OCI-M1 (cell line): ENCODE data around the gene AHCY.
"Not testable (repeated sequence)": the region's sequence is repeated elsewhere in the genome, so short reads cannot be mapped to it uniquely, and the experiment has no call there.

Experiments used
- DNase-seq: peaks from one replicate; lab custom pipeline; 2025; lab: John Stamatoyannopoulos, UW

Gene AHCY

DNA sequence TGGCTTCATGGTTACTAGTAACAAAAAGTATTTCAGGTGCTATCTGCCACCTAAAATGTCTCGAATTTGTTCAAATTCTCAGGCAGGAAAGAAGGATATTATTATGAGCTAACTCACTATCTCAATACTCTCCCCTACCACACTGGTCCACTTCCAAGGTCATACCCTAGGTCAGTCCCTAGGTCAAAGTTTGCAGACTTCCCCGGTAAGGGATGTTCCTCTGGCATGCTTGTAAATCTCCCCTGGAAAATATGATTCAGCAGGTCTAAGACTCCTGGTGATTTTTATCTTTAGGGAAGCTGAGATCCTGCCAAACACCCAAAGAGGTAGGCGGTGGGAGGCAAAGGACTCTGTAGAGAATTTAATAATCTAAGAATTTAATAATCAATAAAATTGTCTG, 6.7 kb downstream of the AHCY start:
- no peak for DNase-seq

DNA sequence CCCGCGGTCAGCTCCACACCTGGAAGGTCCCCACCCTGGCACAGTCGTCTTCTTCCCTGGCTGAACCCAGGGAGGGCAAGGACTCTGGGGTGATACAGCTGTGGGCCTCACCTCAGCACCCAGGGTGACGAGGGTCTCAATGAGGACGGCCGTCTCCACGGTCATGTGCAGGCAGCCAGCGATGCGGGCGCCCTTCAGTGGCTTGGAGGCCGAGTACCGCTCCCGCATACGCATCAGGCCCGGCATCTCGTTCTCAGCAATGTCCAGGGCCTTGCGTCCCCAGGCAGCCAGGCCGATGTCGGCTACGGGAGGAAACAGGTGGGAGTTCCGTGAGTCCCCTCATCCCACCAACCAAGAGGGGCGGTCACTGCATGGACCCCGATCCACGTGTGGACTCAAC, 7.9 kb downstream of the AHCY start:
- DNase-seq, result no peak

DNA sequence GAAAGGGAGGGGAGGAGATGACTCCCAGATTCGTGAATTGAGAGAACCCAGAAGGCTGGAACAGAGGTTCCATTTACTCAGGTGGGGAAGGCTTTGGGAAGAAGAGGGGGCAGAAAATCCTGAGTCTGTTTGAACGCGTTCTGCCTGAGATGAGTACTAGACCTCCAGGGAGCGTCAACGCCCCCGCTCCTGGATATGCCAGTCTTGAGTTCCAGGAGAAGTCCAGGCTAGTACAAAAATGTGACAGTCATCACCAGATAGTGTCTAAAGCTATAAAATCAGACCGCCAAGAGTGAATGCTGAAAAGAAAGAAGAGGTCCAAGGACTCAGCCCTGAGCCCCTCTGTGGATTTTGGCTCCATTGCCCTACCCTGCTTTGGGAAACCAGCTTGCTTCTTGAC, 8.6 kb downstream of the AHCY start:
- no peak for DNase-seq

DNA sequence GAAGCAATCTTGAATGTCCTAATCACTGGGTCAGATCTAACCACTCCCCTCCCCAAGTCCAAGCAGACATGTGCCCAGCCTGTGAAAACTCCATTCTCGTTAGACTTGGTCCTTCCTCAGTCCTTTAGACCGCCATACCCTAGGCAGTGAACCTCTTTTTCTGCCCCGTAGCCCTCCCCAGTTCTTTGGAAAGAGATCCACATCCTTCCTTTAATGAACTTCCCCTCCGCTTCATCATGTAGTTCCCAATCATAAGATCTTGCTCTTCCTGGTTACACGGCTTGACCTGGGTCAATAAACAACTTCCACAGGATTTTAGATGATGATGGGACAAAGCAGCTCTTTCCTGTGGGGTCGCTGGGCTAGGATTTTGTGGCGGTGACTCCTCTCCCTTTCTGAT, 9.6 kb downstream of the AHCY start:
- no peak for DNase-seq

DNA sequence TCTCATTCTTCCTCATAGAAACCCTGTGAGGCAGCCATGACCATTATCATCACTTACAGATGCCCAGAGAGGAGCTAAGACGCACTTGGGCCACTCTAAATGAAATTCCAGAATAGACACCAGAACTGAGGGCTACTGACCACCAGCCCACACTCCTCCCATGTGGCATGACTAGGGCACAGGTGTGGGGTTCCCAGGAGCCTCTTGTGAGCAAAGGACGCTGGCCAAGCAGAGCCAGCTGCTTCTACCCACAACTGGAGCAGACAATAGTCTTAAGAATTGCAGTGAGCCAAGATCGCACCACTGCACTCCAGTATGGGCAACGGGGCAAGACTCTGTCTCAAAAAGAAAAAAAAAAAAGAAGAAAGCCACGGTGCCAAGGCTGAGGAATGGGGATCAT, 10.0 kb downstream of the AHCY start:
- no peak for DNase-seq

DNA sequence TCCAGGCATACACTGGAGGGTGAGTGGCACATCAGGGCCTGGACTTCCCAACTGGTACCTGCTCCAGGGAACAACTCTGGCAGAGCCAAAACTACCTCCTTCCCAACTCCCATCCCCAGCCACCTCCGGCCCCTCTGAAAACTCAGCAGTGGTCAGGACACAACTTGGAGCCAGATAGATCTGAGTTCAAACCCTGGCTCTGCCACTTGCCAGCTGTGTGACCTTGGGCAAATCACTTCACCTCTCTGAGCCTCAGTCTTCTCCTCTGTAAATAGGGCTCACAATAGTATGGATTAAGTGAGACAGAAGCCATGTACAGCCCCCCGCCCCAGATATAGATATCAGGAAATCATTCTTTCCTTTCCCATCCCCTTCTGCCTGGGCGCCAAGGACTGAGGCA, 10.7 kb downstream of the AHCY start:
- no peak for DNase-seq

DNA sequence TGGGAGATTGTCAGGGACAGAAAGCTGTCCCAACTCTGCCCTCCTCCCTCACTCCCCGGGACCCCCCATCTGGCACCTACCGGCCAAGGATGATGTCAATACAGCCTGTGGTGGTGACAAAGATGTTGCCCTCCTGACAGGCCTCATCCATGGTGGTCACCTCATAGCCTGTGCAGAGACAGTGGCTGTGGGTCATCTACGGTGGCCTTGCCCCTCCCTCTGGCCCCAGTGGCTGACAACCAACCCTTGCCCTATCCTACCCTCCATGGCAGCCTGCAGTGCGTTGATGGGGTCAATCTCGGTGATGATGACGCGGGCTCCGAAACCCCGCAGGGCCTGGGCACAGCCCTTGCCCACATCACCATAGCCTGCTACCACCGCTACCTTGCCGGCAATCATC, 12.7 kb downstream of the AHCY start:
- DNase-seq, result no peak

DNA sequence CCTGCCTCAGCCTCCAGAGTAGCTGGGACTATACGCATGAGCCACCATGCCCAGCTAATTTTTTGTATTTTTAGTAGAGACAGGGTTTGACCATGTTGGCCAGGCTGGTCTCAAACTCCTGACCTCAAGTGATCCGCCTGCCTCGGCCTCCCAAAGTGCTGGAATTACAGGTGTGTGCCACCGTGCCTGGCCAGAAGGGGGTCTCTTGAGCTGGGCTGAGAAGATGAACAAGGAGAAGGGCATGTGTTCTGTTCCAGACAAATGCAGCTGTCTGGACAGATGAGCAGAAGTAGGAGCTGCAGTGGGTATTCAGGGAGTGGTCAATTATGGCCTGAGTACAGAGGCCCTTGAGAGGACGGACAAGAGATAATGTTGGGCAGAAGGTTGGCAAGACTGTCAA, 15.7 kb downstream of the AHCY start:
- not testable (repeated sequence) for DNase-seq

DNA sequence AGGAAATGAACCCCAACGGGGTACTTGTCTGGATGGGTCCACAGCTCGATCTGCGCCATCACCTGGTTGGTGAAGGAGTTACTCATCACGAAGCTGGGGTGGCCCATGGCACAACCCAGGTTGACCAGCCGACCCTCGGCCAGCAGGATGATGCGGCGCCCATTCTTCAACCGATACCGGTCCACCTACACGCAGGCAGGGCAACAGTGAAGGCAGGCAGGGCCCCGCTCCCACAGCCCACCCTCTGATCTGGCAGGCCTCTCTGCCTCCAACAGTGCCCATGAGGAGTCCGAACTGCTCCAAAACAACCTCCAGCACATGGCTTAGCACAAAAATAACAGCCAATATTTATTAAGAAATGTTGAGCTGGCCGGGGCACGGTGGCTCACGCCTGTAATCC, 17.7 kb downstream of the AHCY start:
- no peak for DNase-seq

DNA sequence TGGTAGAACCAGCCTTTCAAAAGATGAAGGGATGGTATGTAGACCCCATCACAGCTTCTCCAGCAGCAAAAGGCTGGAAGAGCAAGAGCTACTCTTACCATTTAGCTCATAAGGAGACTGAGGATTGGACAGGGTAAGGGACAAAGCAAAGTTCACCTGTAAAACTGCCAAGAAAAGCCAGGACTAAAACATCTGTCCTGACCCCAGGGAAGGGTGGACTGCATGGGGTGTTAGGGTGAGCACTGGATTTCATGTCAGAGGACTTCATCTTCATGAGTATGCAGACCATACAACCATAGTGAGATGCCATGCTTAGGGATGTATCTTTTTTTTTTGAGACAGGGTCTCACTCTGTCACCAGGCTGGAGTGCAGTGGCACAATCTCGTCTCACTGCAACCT, 19.3 kb downstream of the AHCY start:
- DNase-seq, result no peak

DNA sequence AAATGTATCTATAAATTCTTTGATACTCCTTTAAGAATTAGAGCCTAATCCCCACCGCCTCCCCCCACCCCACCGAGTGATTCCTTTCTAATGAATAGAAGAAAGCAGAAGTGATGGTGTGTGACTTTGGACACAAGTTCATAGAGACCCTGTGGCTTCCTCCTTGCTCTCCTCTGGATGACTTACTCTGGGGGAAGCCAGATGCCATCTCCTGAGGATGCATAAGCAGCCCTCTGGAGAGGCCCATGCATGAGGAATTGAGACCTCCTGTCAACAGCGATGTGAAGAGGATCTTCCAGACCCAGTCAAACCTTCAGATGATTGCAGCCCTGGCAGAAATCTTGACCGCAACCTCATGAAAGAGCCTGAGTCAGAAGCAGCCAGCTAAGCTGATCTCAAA, 21.1 kb downstream of the AHCY start:
- no peak for DNase-seq

DNA sequence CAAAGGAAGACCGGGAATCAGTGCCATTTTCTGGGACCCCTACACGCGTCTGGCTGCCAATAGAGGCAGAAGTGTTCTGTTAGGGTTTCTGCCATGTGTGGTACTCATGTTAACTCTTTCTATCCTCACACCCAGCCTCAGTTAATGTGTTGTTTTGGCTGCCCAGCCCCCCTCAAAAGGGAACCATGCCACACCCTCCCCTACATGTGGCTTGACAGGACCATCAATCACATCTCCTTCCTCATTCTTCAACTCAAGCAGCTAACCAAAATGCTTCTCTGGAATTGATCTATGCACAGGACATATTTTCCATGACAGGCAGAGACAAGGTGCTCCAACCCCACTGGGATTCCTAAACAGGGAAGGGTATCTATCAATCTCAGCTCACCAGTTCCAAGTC, 22.0 kb downstream of the AHCY start:
- no peak for DNase-seq

DNA sequence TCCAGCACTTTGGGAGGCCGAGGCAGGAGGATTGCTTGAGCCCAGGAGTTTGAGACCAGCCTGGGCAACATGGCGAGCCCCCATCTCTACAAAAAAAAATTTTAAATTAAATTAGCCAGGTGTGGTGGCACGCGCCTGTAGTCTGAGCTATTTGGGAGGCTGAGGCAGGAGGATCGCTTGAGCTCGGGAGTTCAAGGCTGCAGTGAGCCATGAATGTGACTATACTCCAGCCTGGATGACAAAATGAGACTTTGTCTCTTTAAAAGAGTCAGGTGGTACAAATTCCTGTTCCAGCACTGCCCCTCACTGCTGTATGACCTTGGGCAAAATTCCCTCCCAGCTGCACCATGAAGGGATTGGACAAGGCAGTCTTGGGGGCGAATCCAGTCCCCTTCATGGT, 28.5 kb downstream of the AHCY start:
- no peak for DNase-seq

DNA sequence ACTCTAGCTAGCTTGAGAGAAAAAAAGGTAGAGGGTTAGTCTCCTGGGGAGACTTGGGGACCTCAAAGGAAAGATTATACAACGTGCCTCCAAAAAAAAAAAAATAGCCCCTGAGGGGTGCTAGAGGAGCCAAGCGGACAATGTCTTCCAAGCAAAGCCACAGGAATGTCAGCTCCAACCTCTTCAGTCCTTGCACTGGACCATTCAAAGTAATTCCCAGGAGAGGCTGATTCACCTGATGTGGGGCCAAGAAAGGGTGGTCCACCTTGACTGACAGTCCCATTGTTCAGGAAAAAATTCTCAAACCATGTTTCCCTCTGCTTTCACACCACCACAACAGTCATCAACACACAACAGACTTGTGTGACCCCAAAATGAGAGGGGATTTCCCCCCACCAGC, 31.2 kb downstream of the AHCY start:
- DNase-seq, result no peak

DNA sequence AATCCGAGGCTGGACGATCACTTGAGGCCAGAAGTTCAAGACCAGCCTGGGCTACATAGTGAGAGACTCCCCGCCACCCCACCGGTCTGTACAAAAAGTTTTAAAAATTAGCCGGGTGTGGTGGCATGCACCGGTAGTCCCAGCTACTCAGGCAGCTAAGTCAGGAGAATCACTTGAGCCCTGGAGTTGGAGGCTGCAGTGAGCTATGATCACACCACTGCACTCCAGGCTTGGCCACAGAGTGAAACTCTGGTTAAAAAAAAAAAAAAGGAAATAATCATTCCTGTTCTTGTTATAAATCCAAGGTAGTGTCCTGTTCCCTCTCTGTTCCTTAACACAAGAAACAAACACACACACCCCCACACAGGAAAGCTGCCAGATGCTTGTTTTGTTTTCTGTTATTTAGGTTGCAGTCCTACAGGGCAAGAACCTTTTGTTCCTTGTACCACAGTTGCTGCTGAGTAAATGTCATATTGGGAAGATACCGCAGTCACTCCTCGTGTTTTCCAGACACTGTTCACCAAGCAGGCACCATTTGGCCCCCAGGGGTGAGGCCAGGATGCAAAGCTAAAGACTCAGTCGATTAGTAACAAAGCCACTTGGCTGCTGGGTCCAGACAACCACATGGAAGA, 33.0 kb downstream of the AHCY start:
- no peak for DNase-seq

DNA sequence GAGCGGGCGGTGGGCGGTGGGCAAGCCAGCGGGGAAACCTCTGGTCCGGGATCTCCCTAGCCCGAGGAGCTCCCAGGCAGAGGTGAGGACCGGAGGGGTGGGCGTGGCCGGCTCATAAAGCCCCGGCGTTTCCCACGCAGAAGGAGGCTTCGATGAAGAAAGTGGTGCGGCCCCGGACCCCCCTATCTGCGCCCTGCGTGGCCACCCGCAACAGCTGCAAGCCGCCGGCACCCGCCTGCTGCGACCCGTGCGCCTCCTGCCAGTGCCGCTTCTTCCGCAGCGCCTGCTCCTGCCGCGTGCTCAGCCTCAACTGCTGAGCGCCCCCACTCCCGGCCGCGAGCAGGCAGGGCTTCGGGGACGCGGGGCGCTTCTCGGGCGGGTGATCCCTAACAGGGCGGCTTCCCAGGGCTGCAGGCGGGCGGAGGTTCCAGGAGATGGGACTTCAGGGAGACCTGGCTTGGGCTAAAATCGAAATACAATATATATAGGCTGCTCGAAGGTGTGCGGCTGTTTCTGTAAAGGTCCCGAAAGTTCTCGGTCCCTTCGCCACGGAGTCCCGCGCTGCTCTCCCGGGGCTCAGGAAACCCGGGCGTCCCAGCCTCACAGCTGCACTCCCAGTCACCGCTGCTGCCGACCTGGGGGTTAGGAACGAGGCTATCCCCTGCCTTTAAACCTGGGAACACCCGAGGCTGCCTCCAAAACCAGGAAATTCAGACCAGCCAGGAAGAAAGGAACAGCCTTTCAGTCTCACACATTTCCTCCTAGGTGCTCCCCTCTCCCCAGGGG, 34.1 kb downstream of the AHCY start:
- no peak for DNase-seq

DNA sequence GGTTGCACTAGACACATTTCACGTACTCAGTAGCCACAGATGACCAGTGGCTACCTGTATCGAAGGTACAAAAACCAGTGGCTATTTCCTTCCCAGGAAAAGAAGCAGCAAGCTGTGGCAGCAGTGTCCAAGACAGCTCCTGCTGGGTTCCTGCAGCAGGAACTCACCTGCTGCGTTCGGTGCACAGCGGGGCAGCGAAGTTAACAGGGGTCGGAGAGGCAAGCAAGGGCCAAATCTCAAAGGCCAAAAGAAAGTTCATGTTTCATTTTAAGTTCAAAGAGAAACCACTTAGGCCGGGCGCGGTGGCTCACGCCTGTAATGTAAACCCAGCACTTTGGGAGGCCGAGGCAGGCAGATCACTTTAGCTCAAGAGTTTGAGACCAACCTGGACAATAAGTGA, 35.0 kb downstream of the AHCY start:
- DNase-seq, result no peak

DNA sequence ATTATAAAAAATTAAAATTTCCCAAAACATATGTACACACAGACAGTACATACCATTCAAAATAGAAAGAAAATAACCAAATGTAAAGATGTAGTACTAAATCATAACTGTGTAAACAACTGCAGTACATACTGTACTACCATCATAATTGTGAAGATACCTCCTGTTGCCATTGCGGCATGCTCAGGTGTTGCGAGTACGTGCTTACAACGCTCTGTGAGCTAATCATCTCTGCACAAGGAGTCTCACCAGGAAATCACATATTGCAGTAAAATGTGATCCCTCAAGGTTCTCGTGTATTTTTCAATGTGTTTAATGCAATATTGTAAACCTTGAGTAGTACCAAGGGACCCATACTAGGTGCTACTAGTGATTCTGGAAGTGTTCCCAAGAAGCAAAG, 39.0 kb downstream of the AHCY start:
- DNase-seq, result no peak

DNA sequence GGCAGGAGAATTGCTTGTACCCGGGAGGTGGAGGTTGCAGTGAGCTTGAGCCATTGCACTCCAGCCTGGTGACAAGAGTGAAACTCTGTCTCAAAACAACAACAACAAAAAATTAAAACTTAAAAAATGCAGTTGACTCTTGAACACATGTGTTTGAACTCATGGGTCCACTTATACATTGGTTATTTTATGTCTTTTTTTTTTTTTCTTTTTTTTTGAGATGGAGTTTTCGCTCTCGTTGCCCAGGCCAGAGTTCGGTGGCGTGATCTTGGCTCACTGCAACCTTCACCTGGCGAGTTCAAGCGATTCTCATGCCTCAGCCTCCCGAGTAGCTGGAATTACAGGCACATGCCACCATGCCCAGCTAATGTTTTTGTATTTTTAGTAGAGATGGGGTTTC, 39.7 kb downstream of the AHCY start:
- not testable (repeated sequence) for DNase-seq

DNA sequence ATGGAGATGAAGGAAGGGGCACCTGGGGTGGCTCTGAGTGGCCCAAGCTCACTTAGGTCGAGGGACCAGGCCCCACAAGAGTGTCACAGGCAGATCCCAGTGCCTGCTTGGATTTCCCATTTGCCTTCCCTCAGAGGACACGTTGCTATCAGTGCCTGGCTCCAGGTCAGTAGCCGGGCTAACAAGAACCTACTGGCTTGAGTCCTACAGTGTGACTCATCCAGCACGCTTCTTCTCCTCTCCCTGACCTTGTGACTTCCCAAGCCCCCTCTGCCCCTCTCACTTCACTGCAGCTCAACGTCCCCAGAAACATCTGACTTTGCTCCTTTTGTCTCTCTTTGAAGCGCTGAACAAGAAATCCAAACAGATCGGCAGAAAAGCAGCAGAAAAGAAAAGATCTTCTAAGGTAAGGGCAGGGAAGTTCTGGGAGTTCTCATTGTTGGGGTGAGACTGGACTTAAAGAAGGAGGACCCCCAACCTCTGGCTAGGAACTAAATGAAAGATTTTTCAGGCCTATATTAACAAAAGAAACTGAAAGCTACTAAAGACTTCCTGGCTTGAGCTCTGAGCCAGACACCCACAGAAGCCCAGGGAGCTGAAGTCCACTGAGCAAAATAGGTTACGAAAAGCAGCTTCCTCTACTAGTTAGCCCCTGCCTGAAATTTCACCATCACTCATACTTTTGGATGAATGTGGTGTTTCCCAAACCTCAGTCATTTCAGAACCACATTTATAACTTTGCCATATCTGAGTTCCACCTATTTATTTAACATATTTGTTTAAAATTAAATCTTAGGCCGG, 40.5 kb downstream of the AHCY start:
- no peak for DNase-seq

DNA sequence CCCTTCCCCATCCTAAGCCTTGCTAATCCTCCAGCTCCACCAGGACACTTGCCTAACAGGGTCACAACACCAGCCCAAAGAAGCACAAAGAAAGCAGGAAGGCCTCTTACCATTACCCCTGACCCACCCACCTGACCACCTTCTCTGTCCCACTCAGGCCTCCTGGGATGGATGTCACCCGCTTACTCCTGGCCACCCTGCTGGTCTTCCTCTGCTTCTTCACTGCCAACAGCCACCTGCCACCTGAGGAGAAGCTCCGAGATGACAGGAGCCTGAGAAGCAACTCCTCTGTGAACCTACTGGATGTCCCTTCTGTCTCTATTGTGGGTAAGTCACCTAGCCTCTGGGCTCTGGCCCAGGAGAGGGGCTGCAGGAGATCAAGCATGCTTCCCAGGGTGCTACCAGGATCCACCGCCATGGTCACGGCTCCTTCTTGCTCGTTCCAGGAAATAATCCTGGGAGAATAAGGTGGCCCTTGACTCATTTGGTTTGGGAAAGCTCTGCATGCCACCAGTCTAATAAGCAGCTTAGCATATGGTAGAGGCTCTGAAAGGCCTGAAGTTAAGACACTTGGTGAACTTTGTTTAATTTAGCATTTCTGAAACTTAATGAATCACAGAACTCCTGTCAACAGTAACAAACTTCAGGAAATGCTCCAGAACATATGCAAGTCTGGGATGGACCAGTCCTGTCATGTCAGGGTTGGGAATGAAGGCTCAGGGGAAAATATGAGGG, 42.8 kb downstream of the AHCY start:
- no peak for DNase-seq

DNA sequence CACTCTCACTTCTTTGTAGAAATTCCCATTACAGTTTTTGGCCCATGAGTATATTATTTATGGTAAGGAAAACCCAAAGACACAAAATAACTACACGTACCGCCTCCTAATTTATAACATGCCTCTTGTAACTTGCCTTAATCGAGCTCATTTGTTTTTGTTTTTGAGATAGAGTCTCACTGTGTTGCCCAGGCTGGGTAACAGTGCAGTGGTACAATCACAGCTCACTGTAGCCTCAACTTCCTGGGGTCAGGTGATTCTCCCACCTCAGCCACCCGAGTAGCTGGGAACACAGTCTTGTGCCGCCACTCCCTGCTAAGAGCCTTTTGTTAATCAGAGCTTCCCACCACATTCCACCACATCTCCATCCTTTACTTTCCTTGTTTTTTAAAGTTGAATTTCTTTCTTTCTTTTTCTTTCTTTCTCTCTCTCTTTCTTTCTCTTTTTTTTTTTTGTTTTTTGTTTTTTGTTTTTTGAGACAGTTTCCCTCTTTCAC, 46.5 kb downstream of the AHCY start:
- no peak for DNase-seq
